Fibroblast of the conjunctiva (primary cell): Measurements from ENCODE around the gene C19orf47.
"Not testable (repeated sequence)": the region's sequence is repeated elsewhere in the genome, so short reads cannot be mapped to it uniquely, and the experiment has no call there.

Experiments
- DNase-seq: peaks from one replicate; pipeline ENCODE4 v3.0.0-alpha.2; 2010; ENCODE audit warnings: low read depth

Gene C19orf47

GRCh38 chr19:40376286-40376862 lies 28.2 kb upstream of the C19orf47 start:
- no peak for DNase-seq

- DNase-seq, result no peak
Measured at GRCh38 chr19:40374084-40374483, 25.9 kb upstream of the C19orf47 start.

GRCh38 chr19:40371802-40372122 lies 23.6 kb upstream of the C19orf47 start:
- no peak for DNase-seq

- no peak for DNase-seq
Measured at GRCh38 chr19:40370997-40371801, 23.0 kb upstream of the C19orf47 start.

GRCh38 chr19:40370253-40370652 lies 22.1 kb upstream of the C19orf47 start:
- DNase-seq, result not testable (repeated sequence)

- DNase-seq, result no peak
Measured at GRCh38 chr19:40369797-40370196, 21.6 kb upstream of the C19orf47 start.

- DNase-seq, result no peak
Measured at GRCh38 chr19:40367577-40368434, 19.6 kb upstream of the C19orf47 start.

- DNase-seq, result peak; percentile 3
Measured at GRCh38 chr19:40366697-40367561, 18.7 kb upstream of the C19orf47 start.

GRCh38 chr19:40365613-40366401 lies 17.6 kb upstream of the C19orf47 start:
- peak; percentile 55 for DNase-seq

- DNase-seq, result no peak
Measured at GRCh38 chr19:40365010-40365409, 16.8 kb upstream of the C19orf47 start.

- no peak for DNase-seq
Measured at GRCh38 chr19:40363069-40363468, 14.9 kb upstream of the C19orf47 start.

GRCh38 chr19:40362160-40362559 lies 14.0 kb upstream of the C19orf47 start:
- DNase-seq, result no peak

GRCh38 chr19:40360708-40361241 lies 12.6 kb upstream of the C19orf47 start:
- DNase-seq, result no peak

GRCh38 chr19:40360020-40360707 lies 12.0 kb upstream of the C19orf47 start:
- DNase-seq, result no peak

GRCh38 chr19:40358773-40359172 lies 10.6 kb upstream of the C19orf47 start:
- DNase-seq, result no peak

GRCh38 chr19:40357640-40358039 lies 9.4 kb upstream of the C19orf47 start:
- DNase-seq, result no peak

GRCh38 chr19:40356681-40357595 lies 8.7 kb upstream of the C19orf47 start:
- DNase-seq, result no peak

GRCh38 chr19:40355975-40356680 lies 7.9 kb upstream of the C19orf47 start:
- no peak for DNase-seq
